ENCODE results near the gene SMARCA4. TPM values are rescaled to one million over a fixed set of nuclear protein-coding genes. Genes with fewer than 3 reads are reported as not detected.
A peak's percentile ranks its signal among the peaks of the same experiment; 100 is the strongest.
"Not testable (repeated sequence)": the region's sequence is repeated elsewhere in the genome, so short reads cannot be mapped to it uniquely, and the experiment has no call there.

The SMARCA4 gene
- total RNA-seq, 1 donor from 2014 or later, result 93.2 TPM

GRCh38 chr19:11076792-11077191 is 116.0 kb downstream of the SMARCA4 start:
- ATAC-seq, result not testable (repeated sequence)

GRCh38 chr19:11078893-11079292 is 118.1 kb downstream of the SMARCA4 start:
- ATAC-seq, result no peak

- ATAC-seq, result no peak
Measured at GRCh38 chr19:11079999-11080398, 119.2 kb downstream of the SMARCA4 start.

- ATAC-seq, result no peak
Measured at GRCh38 chr19:11087870-11088505, 127.2 kb downstream of the SMARCA4 start.

- ATAC-seq, result no peak
Measured at GRCh38 chr19:11088506-11089253, 127.8 kb downstream of the SMARCA4 start.

GRCh38 chr19:11089254-11090013 is 128.6 kb downstream of the SMARCA4 start, which contains the start of gene LDLR:
Gene LDLR, plus strand, starts transcription at chr19:11089463. Its CDS starts 86 bp downstream, at chr19:11089549.
- ATAC-seq, result peak; percentile 66

- ATAC-seq, result not testable (repeated sequence)
Measured at GRCh38 chr19:11090014-11090263, 129.1 kb downstream of the SMARCA4 start.

GRCh38 chr19:11090264-11090996 is 129.6 kb downstream of the SMARCA4 start:
- ATAC-seq, result peak; percentile 80

- ATAC-seq, result no peak
Measured at GRCh38 chr19:11090997-11091702, 130.3 kb downstream of the SMARCA4 start.

- ATAC-seq, result peak; percentile 24
Measured at GRCh38 chr19:11091703-11092153, 130.9 kb downstream of the SMARCA4 start.

- no peak for ATAC-seq
Measured at GRCh38 chr19:11092181-11092538, 131.3 kb downstream of the SMARCA4 start.

- ATAC-seq, result no peak
Measured at GRCh38 chr19:11093689-11094238, 132.9 kb downstream of the SMARCA4 start.

GRCh38 chr19:11094520-11094894 is 133.7 kb downstream of the SMARCA4 start:
- no peak for ATAC-seq

GRCh38 chr19:11096210-11096841 is 135.5 kb downstream of the SMARCA4 start:
- peak; percentile 7 for ATAC-seq

- not testable (repeated sequence) for ATAC-seq
Measured at GRCh38 chr19:11097367-11097766, 136.5 kb downstream of the SMARCA4 start.

- no peak for ATAC-seq
Measured at GRCh38 chr19:11098327-11098726, 137.5 kb downstream of the SMARCA4 start.

- ATAC-seq, result no peak
Measured at GRCh38 chr19:11098861-11099260, 138.0 kb downstream of the SMARCA4 start.

- no peak for ATAC-seq
Measured at GRCh38 chr19:11100049-11100448, 139.2 kb downstream of the SMARCA4 start.

- ATAC-seq, result no peak
Measured at GRCh38 chr19:11101057-11101456, 140.2 kb downstream of the SMARCA4 start.

GRCh38 chr19:11102944-11103343 is 142.1 kb downstream of the SMARCA4 start:
- ATAC-seq, result peak; percentile 14

- not testable (repeated sequence) for ATAC-seq
Measured at GRCh38 chr19:11103667-11104066, 142.8 kb downstream of the SMARCA4 start.

Data from esophagus mucosa (tissue), 1 donor.